Suprapubic skin (tissue), 4 donors: Measurements from ENCODE around the gene SLC13A2. TPM values are rescaled to one million over a fixed set of nuclear protein-coding genes. Genes with fewer than 3 reads are reported as not detected.

Experiments
- DNase-seq, 2 donors: peaks; one replicate each; pipeline ENCODE4 v3.0.0-alpha.2; 2019; ENCODE audit warnings: low spot score in 2 of 2
- H3K27ac ChIP-seq: fragments of 200-600 bp; sonication (generic); one replicate; pipeline ENCODE4 v1.5.1; 2019
- H3K27me3 ChIP-seq: fragments of 200-600 bp; sonication (generic); one replicate; pipeline ENCODE4 v1.5.1; 2019
- H3K36me3 ChIP-seq: fragments of 200-600 bp; sonication (generic); one replicate; pipeline ENCODE4 v1.5.1; 2019
- H3K4me1 ChIP-seq: fragments of 200-600 bp; sonication (generic); one replicate; pipeline ENCODE4 v1.5.1; 2019
- H3K4me3 ChIP-seq: fragments of 200-600 bp; sonication (generic); one replicate; pipeline ENCODE4 v1.5.1; 2019; ENCODE audit warnings: mild to moderate bottlenecking
- H3K9me3 ChIP-seq: fragments of 200-600 bp; sonication (generic); one replicate; pipeline ENCODE4 v1.5.1; 2019
- EP300 ChIP-seq: sonication (generic); formaldehyde crosslinking; IDR thresholded peaks from one replicate; pipeline ENCODE4 v1.6.1; 2017; ENCODE audit warnings: antibody characterized with exemption
- POLR2A ChIP-seq, 2 donors: fragments of 450-650 bp; IDR thresholded peaks; one replicate each; pipeline ENCODE4 v1.6.1; 2017; ENCODE audit warnings: antibody characterized with exemption in 2 of 2, mild to moderate bottlenecking in 2 of 2, moderate library complexity in 2 of 2
- POLR2AphosphoS5 ChIP-seq, 3 donors: sonication (generic); formaldehyde crosslinking; IDR thresholded peaks; one replicate each; pipeline ENCODE4 v1.6.1; 2017; ENCODE audit warnings: antibody characterized with exemption in 3 of 3
- WGBS: methylation state at CpG from one replicate; pipeline ENCODE4 v1.1.5; 2018; 5-methylcytosine and 5-hydroxymethylcytosine counted together
- total RNA-seq, 4 donors: library from RNA; depleted of rRNA; stranded (reverse); fragments of >200 nt; gene quantifications; one replicate each; pipeline ENCODE4 v1.1.0, GENCODE V29; 2016
- TF ChIP-seq, protein P1 (sequence below), 2 donors: fragments of 200-600 bp in 1 of 2; fragments of 450-650 bp in 1 of 2; sonication (generic) in 1 of 2; IDR thresholded peaks; one replicate each; pipeline ENCODE4 v1.5.1; 2016 to 2019; ENCODE audit warnings: antibody characterized with exemption in 2 of 2, mild to moderate bottlenecking in 1 of 2, moderate library complexity in 1 of 2

Gene SLC13A2
- total RNA-seq, 4 donors from 2014 or later: 9.7 to 22.0 (median 14.8) TPM

DNA sequence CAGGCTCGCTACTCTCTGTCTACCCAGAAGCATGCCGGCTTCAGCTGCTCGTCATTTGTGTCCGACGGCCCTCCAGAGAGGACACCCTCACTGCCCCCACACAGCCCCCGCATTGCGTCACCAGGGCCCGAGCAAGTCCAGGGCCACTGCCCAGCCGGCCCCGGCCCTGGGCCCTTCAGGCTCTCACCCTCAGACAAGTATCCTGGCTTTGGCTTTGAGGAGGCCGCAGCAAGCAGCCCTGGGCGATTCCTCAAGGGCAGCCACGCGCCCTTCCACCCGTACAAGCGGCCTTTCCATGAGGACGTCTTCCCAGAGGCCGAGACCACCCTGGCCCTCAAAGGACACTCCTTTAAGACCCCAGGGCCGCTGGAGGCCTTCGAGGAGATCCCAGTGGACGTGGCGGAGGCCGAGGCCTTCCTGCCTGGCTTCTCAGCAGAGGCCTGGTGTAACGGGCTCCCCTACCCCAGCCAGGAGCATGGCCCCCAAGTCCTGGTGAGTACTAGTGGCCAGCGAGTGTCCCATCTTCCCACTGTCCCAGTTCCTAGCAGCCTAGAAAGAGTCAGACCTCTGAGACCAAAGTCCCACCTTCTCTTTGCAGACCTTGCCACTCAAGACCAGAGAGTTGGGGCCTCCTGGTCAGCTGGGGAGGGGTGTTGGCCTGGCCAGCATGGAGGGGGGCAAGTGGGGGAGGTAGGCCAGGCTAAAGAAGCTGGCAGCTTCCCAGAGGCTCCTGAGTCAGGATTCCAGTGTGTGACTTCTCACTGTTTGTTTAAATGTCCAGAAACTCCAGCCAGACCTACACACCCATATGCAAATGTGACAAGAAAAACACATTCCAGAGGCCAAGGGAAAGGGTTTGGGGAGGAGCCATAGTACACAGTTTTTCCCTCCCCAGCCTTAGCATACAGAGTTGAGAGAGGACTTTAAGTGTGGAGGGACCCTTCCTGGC lies 51.3 kb downstream of the SLC13A2 start:
- Histone ChIP-seq H3K36me3 (no peaks in the 10 kb centered on the region), H3K4me1 (peaks cover 41% of the 10 kb centered on the region), H3K9me3 (no peaks in the 10 kb centered on the region), H3K27me3 (no peaks in the 10 kb centered on the region), H3K4me3 (no peak overlapping the region), H3K27ac (peak overlapping the region; percentile 29)
- no peak for DNase-seq
- WGBS: 84% methylated on average over 23 of the region's 25 CpGs
- TF ChIP-seq POLR2A (IDR thresholded peaks at IDR 0.05) (no peak), POLR2AphosphoS5 (IDR thresholded peaks at IDR 0.05) (no peak), EP300 (no peak)
- TF ChIP-seq, protein P1, sequence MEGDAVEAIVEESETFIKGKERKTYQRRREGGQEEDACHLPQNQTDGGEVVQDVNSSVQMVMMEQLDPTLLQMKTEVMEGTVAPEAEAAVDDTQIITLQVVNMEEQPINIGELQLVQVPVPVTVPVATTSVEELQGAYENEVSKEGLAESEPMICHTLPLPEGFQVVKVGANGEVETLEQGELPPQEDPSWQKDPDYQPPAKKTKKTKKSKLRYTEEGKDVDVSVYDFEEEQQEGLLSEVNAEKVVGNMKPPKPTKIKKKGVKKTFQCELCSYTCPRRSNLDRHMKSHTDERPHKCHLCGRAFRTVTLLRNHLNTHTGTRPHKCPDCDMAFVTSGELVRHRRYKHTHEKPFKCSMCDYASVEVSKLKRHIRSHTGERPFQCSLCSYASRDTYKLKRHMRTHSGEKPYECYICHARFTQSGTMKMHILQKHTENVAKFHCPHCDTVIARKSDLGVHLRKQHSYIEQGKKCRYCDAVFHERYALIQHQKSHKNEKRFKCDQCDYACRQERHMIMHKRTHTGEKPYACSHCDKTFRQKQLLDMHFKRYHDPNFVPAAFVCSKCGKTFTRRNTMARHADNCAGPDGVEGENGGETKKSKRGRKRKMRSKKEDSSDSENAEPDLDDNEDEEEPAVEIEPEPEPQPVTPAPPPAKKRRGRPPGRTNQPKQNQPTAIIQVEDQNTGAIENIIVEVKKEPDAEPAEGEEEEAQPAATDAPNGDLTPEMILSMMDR (IDR thresholded peaks at IDR 0.05): no peak

DNA sequence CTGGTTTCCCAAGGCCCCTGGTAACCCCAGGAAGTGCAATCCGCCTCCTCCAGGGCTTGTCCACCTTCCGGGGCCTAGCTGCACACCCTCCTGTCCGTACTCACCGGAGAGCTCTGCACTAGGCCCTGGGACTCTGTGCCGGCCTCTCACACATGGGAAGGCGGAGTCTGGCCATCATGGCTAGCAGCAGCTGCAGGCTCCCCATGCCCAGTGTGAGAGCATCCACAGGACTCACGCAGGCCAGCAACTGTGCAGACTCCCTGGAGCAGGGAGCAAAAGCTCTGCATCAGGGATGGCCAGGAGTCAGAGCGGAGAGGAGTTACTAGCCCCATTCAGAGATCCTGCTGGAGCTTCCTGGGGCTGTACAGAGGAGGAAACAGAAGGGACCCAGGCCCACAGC lies 52.9 kb downstream of the SLC13A2 start:
- Histone ChIP-seq H3K27me3 (no peaks in the 10 kb centered on the region), H3K4me1 (peaks cover 56% of the 10 kb centered on the region), H3K27ac (no peak overlapping the region), H3K36me3 (no peaks in the 10 kb centered on the region), H3K9me3 (no peaks in the 10 kb centered on the region), H3K4me3 (no peak overlapping the region)
- TF ChIP-seq POLR2AphosphoS5 (IDR thresholded peaks at IDR 0.05): no peak
- no peak for TF ChIP-seq POLR2A (IDR thresholded peaks at IDR 0.05)
- TF ChIP-seq, protein P1 (IDR thresholded peaks at IDR 0.05): no peak
- no peak for TF ChIP-seq EP300
- no peak for DNase-seq
- 56% methylated on average over 5 of the region's 8 CpGs for WGBS

DNA sequence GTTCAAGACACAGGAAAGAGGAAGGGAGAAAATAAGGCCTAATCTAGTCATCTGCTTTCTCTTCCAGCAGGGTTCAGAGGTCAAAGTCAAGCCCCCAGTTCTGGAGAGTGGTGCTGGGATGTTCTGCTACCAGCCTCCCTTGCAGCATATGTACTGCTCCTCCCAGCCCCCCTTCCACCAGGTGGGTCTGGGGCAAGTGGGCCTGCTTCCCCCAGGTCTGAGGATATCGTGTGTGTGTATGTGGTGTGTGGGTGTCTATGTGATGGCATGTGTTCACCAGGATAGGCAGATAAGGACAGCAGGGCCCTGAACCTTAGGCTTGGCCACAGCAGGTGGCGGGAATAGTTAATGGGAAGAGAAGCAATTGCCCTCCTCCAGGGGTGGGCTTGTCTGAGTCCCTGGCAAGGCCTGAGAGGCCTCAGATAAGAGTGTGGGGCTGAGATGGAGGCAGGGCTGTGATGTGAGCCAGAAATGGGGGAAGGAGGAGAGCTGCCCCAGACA lies 53.8 kb downstream of the SLC13A2 start:
- H3K4me1 ChIP-seq: peaks cover 64% of the 10 kb centered on the region
- WGBS: 83% methylated on average over 2 of the region's 2 CpGs
- TF ChIP-seq, protein P1 (IDR thresholded peaks at IDR 0.05): no peak
- TF ChIP-seq EP300: no peak
- TF ChIP-seq POLR2AphosphoS5 (IDR thresholded peaks at IDR 0.05): no peak
- no peak for TF ChIP-seq POLR2A (IDR thresholded peaks at IDR 0.05)
- no peak overlapping the region for H3K4me3 ChIP-seq
- H3K36me3 ChIP-seq: no peaks in the 10 kb centered on the region
- H3K27ac ChIP-seq: peak overlapping the region; percentile 71
- H3K27me3 ChIP-seq: no peaks in the 10 kb centered on the region
- DNase-seq: no peak
- no peaks in the 10 kb centered on the region for H3K9me3 ChIP-seq

DNA sequence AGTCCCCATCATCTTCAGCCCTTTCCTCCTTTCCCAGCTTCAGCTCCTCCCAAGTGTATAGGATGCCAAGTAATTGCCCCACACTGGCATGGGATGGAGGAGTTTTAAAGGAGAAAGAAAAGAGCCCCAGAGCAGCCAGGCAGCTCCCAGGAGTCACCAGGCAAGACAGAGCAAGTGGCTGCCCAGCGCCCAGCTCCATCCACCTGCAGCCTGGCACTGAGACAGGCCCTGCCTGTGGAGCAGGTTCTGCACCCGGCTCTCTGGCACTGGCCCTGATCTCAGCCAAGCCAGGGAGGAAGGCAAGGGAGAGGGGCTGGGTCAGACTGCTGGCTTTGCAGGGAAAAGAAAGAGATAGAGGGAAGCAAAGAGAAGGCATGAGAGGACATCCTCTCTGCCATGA lies 54.4 kb downstream of the SLC13A2 start:
- DNase-seq: no peak
- TF ChIP-seq POLR2AphosphoS5 (IDR thresholded peaks at IDR 0.05) (no peak), EP300 (no peak)
- H3K27ac ChIP-seq: peak overlapping the region; percentile 71
- H3K4me1 ChIP-seq: peaks cover 70% of the 10 kb centered on the region
- no peaks in the 10 kb centered on the region for H3K9me3 ChIP-seq
- H3K4me3 ChIP-seq: no peak overlapping the region
- H3K27me3 ChIP-seq: no peaks in the 10 kb centered on the region
- H3K36me3 ChIP-seq: no peaks in the 10 kb centered on the region
- WGBS: 33% methylated on average over 1 of the region's 2 CpGs

DNA sequence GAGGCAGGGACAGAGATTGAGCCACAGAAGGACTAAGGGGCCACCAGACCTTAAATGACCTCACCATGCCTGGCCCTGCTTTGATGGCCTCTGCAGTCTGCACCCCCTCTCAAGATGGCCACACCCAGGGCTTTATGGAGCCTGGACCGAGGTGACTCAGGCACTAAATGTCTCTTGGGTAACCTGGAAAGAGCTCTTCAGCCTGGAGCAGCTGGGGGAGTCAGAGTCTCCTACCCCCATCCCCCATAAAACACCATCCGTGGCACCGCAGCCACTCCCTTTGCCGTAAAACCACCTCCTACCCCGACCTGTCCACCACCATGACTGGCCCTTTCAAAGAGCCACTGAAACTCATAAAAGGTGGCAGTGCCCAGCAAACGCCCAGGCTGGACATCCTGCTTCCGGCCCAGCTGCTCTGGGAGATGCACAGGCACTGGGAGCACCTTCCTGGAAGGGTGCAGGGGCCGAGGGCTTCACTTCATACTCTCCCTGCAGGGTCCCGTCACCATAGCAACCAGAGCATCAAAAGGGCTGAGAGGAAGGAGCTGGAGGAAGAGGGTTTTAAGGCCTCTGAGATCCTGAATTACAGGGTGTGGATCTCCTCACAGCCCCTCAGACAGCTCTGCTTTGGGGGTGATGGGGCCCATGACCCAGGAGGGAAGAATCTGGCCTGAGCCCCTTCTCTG lies 55.0 kb downstream of the SLC13A2 start:
- WGBS: 66% methylated on average over 9 of the region's 9 CpGs
- Histone ChIP-seq H3K36me3 (no peaks in the 10 kb centered on the region), H3K4me3 (no peak overlapping the region), H3K27ac (peak overlapping the region; percentile 71), H3K9me3 (no peaks in the 10 kb centered on the region), H3K27me3 (no peaks in the 10 kb centered on the region), H3K4me1 (peaks cover 76% of the 10 kb centered on the region)
- TF ChIP-seq POLR2A (IDR thresholded peaks at IDR 0.05) (no peak), POLR2AphosphoS5 (IDR thresholded peaks at IDR 0.05) (no peak), EP300 (no peak)
- TF ChIP-seq, protein P1 (IDR thresholded peaks at IDR 0.05): no peak
- DNase-seq: no peak
